Activated CD4-positive, alpha-beta T cell treated with anti-CD3 and anti-CD28 coated beads for 36 hours (primary cell): ENCODE measurements around the gene DNAJC18. TPM values are rescaled to one million over a fixed set of nuclear protein-coding genes. Genes with fewer than 3 reads are reported as not detected.

ENCODE experiments used
- ATAC-seq: fragments of 200-7000 bp; cut with Tn5 transposase; one replicate; pipeline ENCODE4 v1.10.0; 2021; ENCODE audit warnings: mild to moderate bottlenecking, moderate library complexity
- CTCF ChIA-PET: fragments of 350-600 bp; sonication (Branson Sonifier 250); formaldehyde crosslinking; loops from one replicate; lab custom pipeline; 2021; ENCODE audit warnings: antibody characterized with exemption; lab: Charles Lee
- POLR2A ChIA-PET: fragments of 350-600 bp; sonication (Branson Sonifier 250); formaldehyde crosslinking; loops from one replicate; lab custom pipeline; 2021; ENCODE audit warnings: antibody characterized with exemption, inconsistent platforms; lab: Charles Lee
- DNase-seq: peaks from one replicate; pipeline ENCODE4 v3.0.0-alpha.2; 2020
- H3K27ac Mint-ChIP-seq: one replicate; pipeline ENCODE4 v1.8.0; 2021; ENCODE audit warnings: mixed read lengths
- H3K27me3 Mint-ChIP-seq: one replicate; pipeline ENCODE4 v1.8.0; 2021; ENCODE audit warnings: mixed read lengths
- H3K36me3 Mint-ChIP-seq: one replicate; pipeline ENCODE4 v1.8.0; 2021; ENCODE audit warnings: low read depth, mixed read lengths
- H3K4me1 Mint-ChIP-seq: one replicate; pipeline ENCODE4 v1.8.0; 2021; ENCODE audit warnings: mixed read lengths
- H3K4me3 Mint-ChIP-seq: one replicate; pipeline ENCODE4 v1.8.0; 2021; ENCODE audit warnings: mild to moderate bottlenecking, moderate library complexity, mixed read lengths
- H3K9me3 Mint-ChIP-seq: one replicate; pipeline ENCODE4 v1.8.0; 2021; ENCODE audit warnings: low read depth, mixed read lengths
- intact Hi-C, 2 experiments: fragments of 100-400 bp; cut with DNase I in 1 of 2; cut with micrococcal nuclease in 1 of 2; formaldehyde crosslinking; loops; one replicate each; pipeline versions ENCODE4 v1.14.2 to v1.15.1; 2022 to 2024; cut with DNase I, micrococcal nuclease
- total RNA-seq, 2 experiments: library from RNA; stranded (reverse); gene quantifications; one replicate each; pipeline ENCODE4 v1.2.3, GENCODE V29; 2021

Gene DNAJC18
- total RNA-seq, 2 experiments from 2014 or later: 33.1 to 35.6 TPM

GRCh38 chr5:139430015-139430414 lies 9.3 kb downstream of the DNAJC18 start:
- Mint-ChIP-seq H3K36me3 (peaks cover 23% of the 10 kb centered on the region), H3K27ac (peak overlapping the region; percentile 73), H3K4me3 (no peak overlapping the region), H3K27me3 (no peaks in the 10 kb centered on the region), H3K4me1 (peaks cover 15% of the 10 kb centered on the region), H3K9me3 (no peaks in the 10 kb centered on the region)
- ATAC-seq: peak; percentile 65
- CTCF ChIA-PET: interaction anchor here (0.6 to 1.9 kb wide), 9 partner anchors 9 to 894 kb away, joined by 3 to 6 read pairs (median 3); partner anchors contain the start of gene DNAJC18
- no peak for DNase-seq
- POLR2A ChIA-PET: interaction anchor here (1.3 kb wide), 1 partner anchor 26 kb away, joined by 4 read pairs; no protein-coding TSS in a partner anchor
- intact Hi-C loops: no loop called here

GRCh38 chr5:139426203-139426885 lies 13.0 kb downstream of the DNAJC18 start:
- peaks cover 18% of the 10 kb centered on the region for H3K4me1 Mint-ChIP-seq
- H3K27ac Mint-ChIP-seq: no peak overlapping the region
- no peaks in the 10 kb centered on the region for H3K27me3 Mint-ChIP-seq
- no peak for DNase-seq
- ChIA-PET CTCF (interaction anchor here (0.7 to 9.3 kb wide), 4 partner anchors 10 to 90 kb away, joined by 3 to 254 read pairs (median 5); no protein-coding TSS in a partner anchor), POLR2A (interaction anchor here (0.7 kb wide), 1 partner anchor 683 kb away, joined by 3 read pairs; no protein-coding TSS in a partner anchor)
- intact Hi-C loops: no loop called here
- H3K36me3 Mint-ChIP-seq: peaks cover 38% of the 10 kb centered on the region
- H3K4me3 Mint-ChIP-seq: no peak overlapping the region
- no peak for ATAC-seq
- H3K9me3 Mint-ChIP-seq: no peaks in the 10 kb centered on the region

- ChIA-PET POLR2A (no interaction called here), CTCF (interaction anchor here (0.6 to 9.3 kb wide), 6 partner anchors 10 to 1683 kb away, joined by 3 to 254 read pairs (median 4); no protein-coding TSS in a partner anchor)
- ATAC-seq: no peak
- H3K4me1 Mint-ChIP-seq: peaks cover 13% of the 10 kb centered on the region
- DNase-seq: no peak
- no peaks in the 10 kb centered on the region for H3K9me3 Mint-ChIP-seq
- peaks cover 38% of the 10 kb centered on the region for H3K36me3 Mint-ChIP-seq
- H3K27me3 Mint-ChIP-seq: no peaks in the 10 kb centered on the region
- H3K4me3 Mint-ChIP-seq: no peak overlapping the region
- intact Hi-C loops: no loop called here
- H3K27ac Mint-ChIP-seq: no peak overlapping the region
Observed at GRCh38 chr5:139425497-139425896, 13.8 kb downstream of the DNAJC18 start.

- Mint-ChIP-seq H3K36me3 (peaks cover 46% of the 10 kb centered on the region), H3K27ac (no peak overlapping the region), H3K27me3 (no peaks in the 10 kb centered on the region), H3K9me3 (no peaks in the 10 kb centered on the region), H3K4me3 (no peak overlapping the region), H3K4me1 (peaks cover 5% of the 10 kb centered on the region)
- intact Hi-C loops: loop anchor here (1.0 to 5.0 kb wide), 5 partner anchors 60 to 345 kb away; partner anchors contain the start of gene STING1 (in 2 of the 2)
- POLR2A ChIA-PET: interaction anchor here (0.6 to 1.8 kb wide), 6 partner anchors 14 to 90 kb away, joined by 3 to 9 read pairs (median 4); no protein-coding TSS in a partner anchor
- peak; percentile 93 for ATAC-seq
- CTCF ChIA-PET: interaction anchor here (0.6 to 9.3 kb wide), 36 partner anchors 8 to 212 kb away, joined by 3 to 254 read pairs (median 4); partner anchors contain the start of genes DNAJC18, SPATA24, STING1 and UBE2D2
- DNase-seq: peak; percentile 66
Observed at GRCh38 chr5:139422307-139422893, 16.9 kb downstream of the DNAJC18 start.

- ATAC-seq (no peak), DNase-seq (no peak)
- CTCF ChIA-PET: interaction anchor here (0.7 to 9.3 kb wide), 11 partner anchors 11 to 215 kb away, joined by 3 to 254 read pairs (median 4); partner anchors contain the start of genes DNAJC18 and SPATA24
- Mint-ChIP-seq H3K9me3 (no peaks in the 10 kb centered on the region), H3K4me3 (no peak overlapping the region), H3K27me3 (no peaks in the 10 kb centered on the region), H3K4me1 (peaks cover 33% of the 10 kb centered on the region), H3K36me3 (peaks cover 53% of the 10 kb centered on the region), H3K27ac (peak overlapping the region; percentile 11)
- intact Hi-C loops: loop anchor here (5.0 to 10.0 kb wide), 6 partner anchors 215 to 348 kb away; no protein-coding TSS in a partner anchor
- POLR2A ChIA-PET: interaction anchor here (0.7 to 1.4 kb wide), 2 partner anchors 58 to 100 kb away, joined by 3 read pairs; no protein-coding TSS in a partner anchor
Observed at GRCh38 chr5:139419226-139420192, 19.8 kb downstream of the DNAJC18 start.

GRCh38 chr5:139418793-139419192 lies 20.5 kb downstream of the DNAJC18 start:
- Mint-ChIP-seq H3K27ac (no peak overlapping the region), H3K36me3 (peaks cover 49% of the 10 kb centered on the region), H3K27me3 (no peaks in the 10 kb centered on the region), H3K4me3 (no peak overlapping the region), H3K4me1 (peaks cover 40% of the 10 kb centered on the region), H3K9me3 (no peaks in the 10 kb centered on the region)
- CTCF ChIA-PET: interaction anchor here (0.7 to 9.3 kb wide), 4 partner anchors 16 to 193 kb away, joined by 3 to 254 read pairs (median 5); partner anchors contain the start of gene SPATA24
- DNase-seq (no peak), ATAC-seq (no peak)
- POLR2A ChIA-PET: interaction anchor here (0.7 kb wide), 1 partner anchor 101 kb away, joined by 3 read pairs; no protein-coding TSS in a partner anchor
- intact Hi-C loops: loop anchor here (5.0 to 10.0 kb wide), 4 partner anchors 216 to 346 kb away; no protein-coding TSS in a partner anchor

- Mint-ChIP-seq H3K27me3 (no peaks in the 10 kb centered on the region), H3K9me3 (no peaks in the 10 kb centered on the region), H3K4me3 (no peak overlapping the region), H3K4me1 (peaks cover 50% of the 10 kb centered on the region), H3K27ac (peak overlapping the region; percentile 98), H3K36me3 (peaks cover 51% of the 10 kb centered on the region)
- POLR2A ChIA-PET: no interaction called here
- CTCF ChIA-PET: interaction anchor here (0.5 to 9.3 kb wide), 3 partner anchors 99 to 918 kb away, joined by 3 to 254 read pairs (median 3); no protein-coding TSS in a partner anchor
- intact Hi-C loops: loop anchor here (5.0 to 10.0 kb wide), 4 partner anchors 218 to 348 kb away; no protein-coding TSS in a partner anchor
- ATAC-seq (no peak), DNase-seq (no peak)
Observed at GRCh38 chr5:139417214-139417613, 22.1 kb downstream of the DNAJC18 start.

- intact Hi-C loops: loop anchor here (5.0 to 10.0 kb wide), 4 partner anchors 218 to 348 kb away; no protein-coding TSS in a partner anchor
- Mint-ChIP-seq H3K4me3 (no peak overlapping the region), H3K27ac (peak overlapping the region; percentile 98), H3K27me3 (no peaks in the 10 kb centered on the region), H3K4me1 (peaks cover 49% of the 10 kb centered on the region), H3K9me3 (no peaks in the 10 kb centered on the region), H3K36me3 (peaks cover 54% of the 10 kb centered on the region)
- ChIA-PET POLR2A (interaction anchor here (1.5 to 1.6 kb wide), 2 partner anchors 12 to 65 kb away, joined by 3 to 7 read pairs; partner anchors contain the start of genes SPATA24 and STING1), CTCF (interaction anchor here (0.5 to 3.5 kb wide), 5 partner anchors 13 to 917 kb away, joined by 3 to 14 read pairs (median 4); partner anchors contain the start of gene SPATA24)
- no peak for DNase-seq
- ATAC-seq: no peak
Observed at GRCh38 chr5:139416651-139417050, 22.7 kb downstream of the DNAJC18 start.

- DNase-seq (no peak), ATAC-seq (no peak)
- ChIA-PET POLR2A (interaction anchor here (0.8 to 1.6 kb wide), 5 partner anchors 12 to 119 kb away, joined by 3 to 7 read pairs (median 5); partner anchors contain the start of genes DNAJC18, SPATA24 and STING1), CTCF (interaction anchor here (0.5 to 3.5 kb wide), 11 partner anchors 9 to 577 kb away, joined by 3 to 14 read pairs (median 4); partner anchors contain the start of genes PAIP2, SPATA24 and STING1)
- intact Hi-C loops: loop anchor here (1.0 to 10.0 kb wide), 13 partner anchors 12 to 349 kb away; partner anchors contain the start of genes DNAJC18 (in 1 of the 2), SPATA24 (in 1 of the 2) and UBE2D2 (in 1 of the 2)
- Mint-ChIP-seq H3K9me3 (no peaks in the 10 kb centered on the region), H3K27me3 (no peaks in the 10 kb centered on the region), H3K4me1 (peaks cover 49% of the 10 kb centered on the region), H3K4me3 (peak overlapping the region; percentile 60), H3K36me3 (peaks cover 55% of the 10 kb centered on the region), H3K27ac (peak overlapping the region; percentile 98)
Observed at GRCh38 chr5:139415869-139416268, 23.5 kb downstream of the DNAJC18 start.
